Hematopoietic multipotent progenitor cell treated with erythropoietin and hydrocortisone succinate and interleukin-3 and kit ligand, for 4 days (in vitro differentiated cells): ENCODE results near the gene SOST.

Source experiments
- DNase-seq: peaks from one replicate; pipeline ENCODE4 v3.0.0-alpha.2; 2015

The SOST gene

DNA sequence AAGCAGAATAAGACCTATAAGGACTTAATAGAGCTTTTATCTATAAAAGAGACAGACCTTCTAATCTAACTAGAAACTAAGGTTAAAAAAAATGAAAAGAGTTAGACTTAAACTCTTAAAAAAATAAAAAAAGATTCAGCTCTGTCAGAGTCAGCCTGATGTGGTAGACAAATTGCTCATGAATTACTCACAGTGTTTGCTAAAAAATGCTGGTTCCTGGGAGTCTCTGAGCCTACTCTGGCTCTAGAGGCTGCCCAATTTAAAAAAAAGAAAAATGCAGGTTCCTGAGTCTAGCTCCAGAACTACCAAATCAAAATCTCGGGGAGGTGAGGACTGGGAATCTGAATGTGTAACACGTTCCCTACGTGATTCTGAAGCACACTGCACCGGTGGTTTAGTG is 18.1 kb downstream of the SOST start:
- DNase-seq = no peak

DNA sequence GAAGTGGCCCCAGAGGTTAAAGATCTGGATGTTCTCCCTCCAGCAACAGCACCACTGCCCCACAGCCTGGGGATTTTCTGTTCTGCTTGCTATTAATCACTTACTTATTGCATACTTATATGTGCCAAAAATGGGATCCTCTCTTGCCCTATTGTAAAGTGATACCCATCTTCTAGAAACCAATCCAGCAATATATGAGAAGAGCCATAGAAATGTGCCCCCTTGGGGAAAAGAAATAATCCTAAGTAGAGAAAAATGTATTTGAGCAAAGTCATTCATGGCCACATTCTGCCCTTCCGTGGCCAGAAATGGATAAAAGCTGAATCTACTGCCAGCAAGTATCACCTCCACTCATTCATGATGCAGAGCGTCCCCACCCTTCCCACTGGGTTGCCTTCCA is 20.9 kb downstream of the SOST start:
- DNase-seq = no peak

DNA sequence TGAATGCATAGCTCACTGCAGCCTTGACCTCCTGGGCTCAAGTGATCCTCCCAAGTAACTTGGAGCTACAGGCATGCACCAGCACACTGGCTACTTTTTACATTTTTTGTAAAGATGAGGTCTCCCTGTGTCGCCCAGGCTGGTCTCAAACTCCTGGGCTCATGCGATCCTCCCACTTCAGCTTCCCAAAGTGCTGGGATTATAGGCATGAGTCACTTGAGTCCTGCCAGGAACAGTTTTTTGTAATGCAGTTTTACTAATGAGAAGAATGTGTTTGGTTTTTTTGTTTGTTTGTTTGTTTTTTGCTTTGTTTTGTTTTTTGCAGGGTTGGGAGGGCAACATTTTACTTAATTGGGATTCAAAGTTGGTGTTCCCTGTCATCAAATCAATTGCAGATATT is 22.2 kb downstream of the SOST start:
- DNase-seq = no peak

DNA sequence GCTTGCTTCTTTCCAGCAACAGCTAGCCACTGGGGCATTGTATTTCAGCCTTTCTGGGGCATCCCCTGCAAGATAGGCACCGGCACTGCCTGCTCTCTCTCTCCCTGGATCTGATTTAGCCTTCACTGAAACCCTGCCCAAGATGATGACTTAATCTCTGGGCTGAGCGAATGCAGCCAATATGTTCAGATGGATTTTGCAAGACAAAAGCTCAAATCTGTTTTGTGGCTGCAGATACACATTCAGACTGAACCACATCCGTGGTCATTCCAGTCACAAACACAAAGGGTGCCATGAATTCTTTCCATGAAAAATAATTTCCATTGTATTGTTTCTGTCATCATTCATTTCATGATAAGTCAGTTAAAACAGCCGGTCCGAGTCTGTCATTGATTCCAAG is 24.2 kb downstream of the SOST start:
- DNase-seq = no peak

DNA sequence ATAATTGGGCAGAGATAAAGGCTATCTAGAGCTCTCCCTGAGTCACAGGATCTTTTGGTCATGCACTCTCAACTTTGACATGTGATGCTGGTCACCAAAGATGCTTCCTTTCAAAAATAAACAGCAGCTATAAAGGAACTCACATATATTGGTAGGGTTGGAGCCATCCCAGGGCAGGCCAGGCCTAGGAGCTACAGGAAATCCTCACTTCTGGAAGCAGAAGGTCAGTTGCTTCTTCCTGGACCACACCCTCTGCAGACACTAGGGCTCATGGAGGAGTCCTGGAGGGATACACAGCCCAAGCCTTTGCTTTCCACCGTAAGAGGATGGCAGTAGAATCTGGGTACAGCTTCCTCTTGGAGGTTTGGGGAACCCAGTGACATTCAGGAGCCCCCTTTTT is 24.6 kb downstream of the SOST start:
- DNase-seq = no peak

DNA sequence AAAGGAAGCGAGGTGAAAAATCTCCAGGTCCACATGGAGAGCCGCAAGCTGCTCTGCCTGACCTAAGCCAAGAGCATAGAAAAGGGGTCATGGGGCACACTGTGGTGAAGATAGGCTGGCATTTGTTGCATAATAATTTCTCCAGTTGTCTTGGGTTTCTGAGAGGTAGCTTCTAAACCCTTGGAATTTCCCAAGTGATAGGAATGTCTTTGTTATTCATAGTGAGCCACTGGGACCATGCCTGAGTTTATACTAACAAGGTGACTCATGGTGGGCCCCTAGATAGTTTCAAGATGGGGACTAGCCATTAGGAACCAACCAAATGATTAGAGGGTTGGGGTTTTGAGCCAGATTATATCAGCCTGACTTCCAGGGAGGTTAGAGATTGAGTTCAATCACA is 25.6 kb downstream of the SOST start:
- no peak for DNase-seq

DNA sequence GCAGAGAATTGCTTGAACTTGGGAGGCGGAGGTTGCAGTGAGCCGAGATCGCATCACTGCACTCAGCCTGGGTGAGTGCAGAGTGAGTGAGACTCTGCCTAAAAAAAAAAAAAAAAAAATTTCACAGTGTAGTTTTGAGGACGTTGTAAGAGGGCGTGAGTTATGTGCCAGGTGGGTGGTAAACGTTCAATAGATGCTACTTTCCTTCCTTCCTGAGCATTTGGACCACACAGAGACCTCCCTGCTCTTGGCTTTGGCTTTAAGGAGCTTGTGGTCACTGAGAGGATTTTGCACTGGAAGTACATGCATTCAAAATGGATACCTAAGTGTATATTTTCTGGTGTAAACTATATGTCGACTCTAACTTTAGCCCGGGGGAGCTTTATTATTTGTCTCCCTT is 30.5 kb downstream of the SOST start:
- DNase-seq = no peak

DNA sequence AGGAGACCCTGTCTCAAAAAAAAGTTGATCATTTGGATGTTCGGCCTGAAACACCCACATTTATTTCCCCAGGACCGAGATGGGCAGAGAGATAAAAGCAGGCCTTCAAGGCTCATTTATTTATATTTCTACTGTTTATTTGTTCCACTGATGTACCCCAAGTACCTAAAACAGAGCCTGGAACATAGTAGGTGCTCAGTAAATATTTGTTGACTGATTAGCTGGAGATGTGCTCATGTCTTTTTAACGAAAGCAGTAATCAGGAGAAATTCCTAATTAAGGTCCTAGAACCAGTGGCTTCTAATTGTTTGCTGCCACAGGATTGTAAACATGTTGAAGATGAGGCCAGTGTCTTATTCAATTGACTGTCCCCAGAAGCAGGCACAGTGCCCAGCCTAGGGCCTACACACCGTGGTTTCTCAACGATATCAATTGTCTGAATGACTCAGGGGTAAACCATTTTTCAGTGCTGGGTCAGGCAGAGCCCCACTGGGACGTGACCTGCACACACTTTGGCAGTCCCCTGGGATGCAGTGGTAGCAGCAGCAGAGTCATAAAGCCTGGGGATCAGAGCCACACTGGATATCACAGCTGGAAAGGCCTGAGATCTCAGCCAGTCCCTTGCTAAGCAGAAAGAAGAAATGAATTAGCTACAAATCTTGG is 34.8 kb downstream of the SOST start:
- peak; percentile 20 for DNase-seq

DNA sequence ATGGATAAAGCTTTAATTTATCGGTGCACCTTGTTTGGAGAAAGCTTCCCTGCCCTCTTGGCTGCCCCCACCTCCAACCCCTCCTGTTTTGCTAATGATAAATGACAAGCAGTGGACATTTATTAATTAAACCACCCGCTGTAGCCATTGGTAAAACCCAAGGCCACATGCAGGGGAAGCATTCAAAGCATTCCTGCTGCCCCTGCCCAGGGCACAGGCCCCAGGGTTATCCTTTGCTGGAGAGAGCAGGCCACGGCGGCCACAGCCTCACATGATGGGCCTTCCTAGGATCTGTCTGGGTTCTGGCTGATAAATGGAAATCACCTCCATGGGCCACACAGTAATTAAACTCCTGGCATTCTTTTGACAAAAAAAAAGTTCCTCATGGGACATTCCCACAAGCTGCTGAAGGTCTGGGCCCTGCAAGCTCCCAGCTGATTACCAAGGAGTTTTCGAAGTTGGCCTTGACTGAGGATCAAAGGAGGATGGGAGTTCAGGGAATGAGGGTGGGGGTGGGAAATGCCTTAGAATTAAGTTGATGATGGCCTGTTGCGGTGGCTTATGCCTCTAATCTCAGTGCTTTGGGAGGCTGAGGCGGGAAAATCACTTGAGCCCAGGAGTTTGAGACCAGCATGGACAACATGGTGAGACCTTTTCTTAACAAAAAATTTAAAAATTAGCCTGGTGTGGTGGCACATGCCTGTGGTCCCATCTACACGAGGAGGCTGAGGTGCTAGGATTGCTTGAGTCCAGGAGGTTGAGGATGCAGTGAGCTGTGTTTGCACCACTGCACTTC is 35.5 kb downstream of the SOST start:
- DNase-seq = no peak

DNA sequence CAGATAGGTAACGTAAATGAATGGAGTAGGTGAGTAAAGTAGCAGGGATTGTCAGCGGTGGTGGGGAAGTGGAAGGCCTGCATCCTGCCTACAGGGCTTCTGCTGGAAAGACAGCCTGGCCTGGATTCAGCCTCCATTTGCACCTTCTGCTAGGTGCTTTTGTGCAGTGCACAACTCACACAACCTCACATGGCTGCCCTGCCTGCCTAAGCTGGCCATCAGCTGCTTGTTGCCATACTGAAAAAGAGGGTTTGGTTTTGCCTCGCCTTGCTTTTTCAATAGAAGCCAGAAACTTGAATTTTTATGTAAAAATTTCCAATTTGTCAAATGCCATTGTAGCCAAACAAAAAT is 36.3 kb downstream of the SOST start:
- DNase-seq = no peak

DNA sequence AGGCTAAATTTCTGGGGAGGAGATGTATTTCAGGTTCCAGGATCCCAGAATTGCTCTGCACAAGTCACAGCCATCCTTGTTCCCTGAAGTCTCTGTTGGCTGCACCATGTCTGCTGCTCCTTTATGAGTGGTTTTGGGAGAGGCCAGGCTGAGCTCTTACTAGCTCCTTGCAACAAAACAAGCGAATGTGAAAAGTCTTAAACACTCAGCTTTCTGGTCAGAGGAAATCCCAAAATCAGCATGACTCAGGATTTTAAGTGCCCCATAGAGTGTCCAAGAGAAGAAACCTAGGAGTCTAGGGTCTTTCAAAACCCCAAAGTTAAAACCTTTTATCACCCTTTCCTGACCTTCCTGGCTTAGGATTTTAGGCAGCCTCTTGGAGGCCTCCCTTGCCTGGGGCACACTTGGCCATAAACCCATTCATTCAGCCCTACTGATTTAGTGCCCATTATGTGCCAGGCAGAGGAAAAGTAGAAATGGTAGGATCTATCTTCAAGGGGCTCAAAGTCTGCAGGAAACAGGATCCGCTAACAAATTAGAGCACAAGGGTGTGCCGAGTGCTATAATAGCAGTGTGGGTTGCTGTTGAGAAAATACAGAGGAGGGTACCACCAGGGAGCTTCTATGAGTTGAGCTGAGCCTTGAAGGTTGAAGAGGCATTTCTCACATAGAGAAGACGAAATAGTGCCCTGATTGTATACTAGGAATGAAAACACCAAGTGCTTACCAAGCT is 36.9 kb downstream of the SOST start:
- no peak for DNase-seq

DNA sequence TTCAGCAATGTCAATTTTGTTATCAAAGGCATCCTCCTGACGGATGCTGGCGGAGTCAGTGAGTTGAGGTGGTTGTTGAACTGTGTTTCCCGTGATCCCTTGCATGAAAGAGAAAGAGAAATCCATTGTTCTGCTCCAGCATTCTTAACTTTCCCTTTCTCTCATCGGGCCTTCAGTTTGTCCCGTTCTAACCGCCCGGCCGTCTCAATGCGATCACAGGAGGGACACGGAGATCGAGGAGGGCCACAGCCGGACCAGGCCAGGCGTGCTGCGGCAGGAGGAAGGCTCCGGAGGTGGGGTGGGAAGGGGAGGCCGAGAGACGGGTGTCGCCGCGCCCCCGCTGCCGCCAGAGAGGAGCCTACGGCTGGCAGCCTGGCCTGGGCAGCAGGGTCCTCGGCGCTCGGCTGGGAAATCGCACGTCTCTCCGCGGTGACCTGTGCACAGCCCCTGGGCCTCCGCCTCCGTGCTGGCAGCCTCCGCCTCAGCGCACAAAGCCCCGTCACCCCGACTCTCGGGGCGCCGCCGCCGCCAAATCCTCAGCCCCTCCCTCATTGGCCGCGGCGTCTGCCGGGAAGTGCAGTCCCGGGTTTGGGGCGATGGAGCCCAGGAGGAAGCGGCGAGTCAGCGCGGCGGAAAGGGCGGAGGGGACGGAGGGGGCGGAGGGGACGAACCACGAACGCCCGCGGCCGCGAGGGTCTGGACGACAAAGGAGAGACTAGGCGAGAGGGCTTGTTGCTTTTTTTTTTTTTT is 38.1 kb downstream of the SOST start:
- DNase-seq = peak; percentile 80

DNA sequence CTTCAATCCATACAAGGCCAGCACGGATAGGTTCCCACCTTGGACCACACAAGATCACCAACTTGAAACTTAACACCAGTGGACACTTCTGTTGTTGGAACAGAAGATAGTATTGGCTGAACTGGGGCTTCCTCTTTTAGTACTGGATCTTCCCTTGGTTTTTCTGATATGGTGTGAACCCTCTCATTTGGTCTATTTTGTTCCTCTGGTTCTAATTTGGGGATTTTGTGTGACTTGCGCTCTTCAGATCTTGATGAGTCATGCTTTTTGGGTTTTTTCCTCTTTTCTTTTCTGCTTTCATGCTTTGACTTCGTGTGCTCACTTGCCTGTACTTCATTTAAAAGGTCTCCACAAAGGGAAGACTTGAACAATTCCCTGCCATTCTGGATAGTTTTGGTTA is 39.0 kb downstream of the SOST start:
- DNase-seq = peak; percentile 63

DNA sequence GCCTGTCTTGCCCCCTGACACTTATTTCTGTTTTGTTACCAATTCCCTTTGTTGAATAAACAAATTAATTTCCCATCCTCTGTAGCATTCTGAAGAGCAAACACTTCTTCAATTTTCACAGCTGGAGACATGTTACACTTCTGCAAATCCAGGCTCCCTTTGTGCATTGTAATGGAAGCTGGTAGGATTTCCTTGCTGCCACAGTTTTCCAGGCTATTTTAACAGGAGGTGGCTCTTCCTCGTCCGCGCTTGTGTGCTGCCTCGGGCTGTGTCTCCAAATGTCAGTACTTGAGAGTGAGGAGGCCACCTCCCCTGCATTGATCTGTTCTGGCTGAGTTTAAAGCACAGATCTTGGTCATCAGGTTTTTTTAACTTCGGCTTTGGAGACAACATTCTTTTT is 40.0 kb downstream of the SOST start:
- DNase-seq = no peak

DNA sequence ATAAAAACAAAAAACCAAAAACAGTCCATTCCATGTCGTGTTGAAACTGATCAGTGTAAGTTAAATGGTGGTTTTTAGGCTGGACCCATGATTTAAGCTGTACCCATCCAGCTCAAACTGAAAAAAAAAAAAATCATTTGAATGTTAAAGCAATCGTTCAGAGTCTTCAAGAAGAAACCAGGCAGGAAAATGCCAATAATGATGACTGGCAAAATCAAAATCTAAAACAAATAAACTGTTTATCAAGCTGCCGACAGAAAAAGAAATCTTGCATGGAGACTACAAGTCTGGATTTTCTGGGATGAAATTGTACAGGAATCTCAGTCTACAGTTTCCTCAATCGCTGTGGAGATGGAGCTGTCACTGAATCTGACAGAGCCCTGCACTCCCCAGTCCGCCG is 40.7 kb downstream of the SOST start:
- DNase-seq = no peak

DNA sequence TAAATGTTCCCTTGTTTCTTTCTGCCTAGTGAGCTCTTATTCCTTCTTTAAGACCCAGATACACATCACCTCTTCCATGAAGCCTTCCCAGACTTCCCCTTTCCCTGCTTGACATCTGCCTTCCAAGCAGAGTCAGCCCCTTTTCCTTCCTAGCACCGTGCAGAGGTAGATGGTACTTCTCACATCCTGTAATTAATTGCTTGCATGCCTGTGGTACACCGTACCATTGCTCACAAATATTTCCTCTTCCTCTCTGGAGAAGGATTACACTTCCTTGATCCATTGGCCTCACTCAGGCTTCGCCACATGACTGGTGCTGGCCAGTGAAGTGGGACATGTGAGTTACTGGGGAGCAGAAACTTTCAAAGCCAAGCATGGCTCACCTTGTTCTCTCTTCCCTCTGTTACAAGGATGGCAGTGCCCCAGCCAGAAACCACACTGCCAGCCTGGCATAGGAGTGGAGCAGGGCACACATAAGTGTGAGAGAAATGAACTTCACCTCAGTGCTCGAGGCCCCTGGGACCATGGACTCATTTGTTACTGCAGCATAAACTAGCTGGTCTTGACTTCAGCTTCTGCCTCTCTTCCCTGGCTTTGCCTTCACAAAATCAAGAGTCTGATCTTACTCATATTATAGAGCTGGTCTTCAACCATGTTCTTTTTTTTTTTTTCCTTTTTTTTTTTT is 44.0 kb downstream of the SOST start:
- no peak for DNase-seq

DNA sequence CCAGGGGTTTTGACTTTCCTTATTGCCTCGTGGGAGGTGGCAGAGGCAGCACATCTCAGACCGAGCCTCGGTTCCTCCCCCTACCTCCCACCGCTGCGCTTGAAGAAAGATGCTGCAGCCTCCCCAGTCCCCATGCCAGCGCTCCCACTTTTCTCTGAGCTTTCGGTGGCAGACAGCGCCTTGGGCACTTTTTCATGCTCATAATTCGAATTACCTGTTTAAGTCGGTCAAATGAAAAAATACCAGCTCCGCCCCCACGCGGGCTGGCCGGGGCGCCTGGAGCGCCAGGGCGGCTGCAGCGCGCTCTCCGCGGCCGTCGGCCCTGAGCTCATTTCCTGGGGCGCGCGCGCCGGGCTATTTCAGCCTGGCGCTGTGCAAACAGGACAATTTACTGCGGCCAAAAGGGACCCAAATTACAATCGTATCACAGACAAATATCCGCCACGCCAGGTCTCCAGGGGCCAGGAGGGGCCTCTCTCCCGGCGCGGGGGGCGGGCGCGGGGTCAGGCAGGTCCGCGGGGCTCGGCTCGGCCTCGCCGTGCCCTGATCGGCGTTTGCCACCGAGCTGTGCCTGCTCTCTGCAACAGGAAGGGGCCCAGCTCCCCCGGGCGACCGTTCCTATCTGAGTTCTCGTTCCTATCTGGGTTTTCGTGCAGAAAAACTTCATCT is 45.0 kb downstream of the SOST start:
- peak; percentile 29 for DNase-seq

DNA sequence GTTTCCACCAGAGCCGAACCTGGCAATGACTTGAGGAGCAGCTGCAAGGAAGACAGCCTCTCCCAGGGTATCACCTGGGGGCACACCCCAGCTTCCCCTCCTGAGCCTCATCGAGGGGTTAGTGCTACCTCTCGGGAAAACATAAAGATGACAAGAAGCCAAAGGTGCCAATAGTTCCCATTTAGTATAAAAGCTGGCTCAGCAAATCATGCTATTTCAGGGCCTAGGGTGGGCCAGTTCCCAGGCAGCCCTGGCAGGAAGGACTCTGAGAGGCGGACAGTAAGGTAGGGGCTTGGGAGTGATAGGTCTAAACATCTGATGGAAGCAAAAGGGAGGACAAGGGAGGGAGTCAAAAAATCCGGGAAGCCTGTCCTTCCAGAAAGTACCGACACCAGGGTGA is 46.2 kb downstream of the SOST start:
- DNase-seq = no peak

DNA sequence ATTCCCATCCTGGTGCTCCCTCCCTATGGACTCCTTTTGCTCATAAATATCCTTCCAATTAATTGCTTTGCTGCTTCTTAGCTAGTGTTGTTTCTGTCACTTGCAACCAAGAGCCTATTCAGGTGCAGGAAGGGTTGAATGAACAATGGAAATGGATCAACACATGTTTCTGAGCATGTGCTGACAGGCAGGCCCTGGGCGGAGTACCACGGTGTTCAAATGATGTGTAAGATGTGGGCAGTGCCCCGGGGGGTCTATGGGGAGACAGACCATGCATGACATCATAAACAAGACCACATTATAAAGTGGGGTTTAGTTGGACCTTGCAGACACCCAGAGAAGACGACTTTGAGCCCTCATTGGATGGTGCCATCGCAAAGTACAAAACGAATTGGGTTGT is 48.5 kb downstream of the SOST start:
- no peak for DNase-seq

DNA sequence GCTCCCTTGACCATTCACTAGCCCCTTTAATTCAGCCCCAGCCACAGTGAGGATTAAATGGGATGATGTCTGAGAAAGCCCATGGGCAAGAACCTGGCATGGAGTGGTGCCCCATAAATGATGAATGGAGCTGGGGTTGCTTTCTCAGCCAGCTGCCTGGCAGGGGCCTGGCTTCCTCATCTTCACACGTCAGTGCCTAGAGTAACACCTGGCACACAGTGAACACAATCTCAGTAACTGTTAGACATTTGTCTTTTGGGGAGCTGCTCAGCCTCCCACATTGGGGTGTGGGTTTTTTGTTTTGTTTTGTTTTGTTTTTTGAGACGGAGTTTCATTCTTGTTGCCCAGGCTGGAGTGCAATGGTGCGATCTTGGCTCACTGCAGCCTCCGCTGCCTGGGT is 49.4 kb downstream of the SOST start:
- DNase-seq = no peak

DNA sequence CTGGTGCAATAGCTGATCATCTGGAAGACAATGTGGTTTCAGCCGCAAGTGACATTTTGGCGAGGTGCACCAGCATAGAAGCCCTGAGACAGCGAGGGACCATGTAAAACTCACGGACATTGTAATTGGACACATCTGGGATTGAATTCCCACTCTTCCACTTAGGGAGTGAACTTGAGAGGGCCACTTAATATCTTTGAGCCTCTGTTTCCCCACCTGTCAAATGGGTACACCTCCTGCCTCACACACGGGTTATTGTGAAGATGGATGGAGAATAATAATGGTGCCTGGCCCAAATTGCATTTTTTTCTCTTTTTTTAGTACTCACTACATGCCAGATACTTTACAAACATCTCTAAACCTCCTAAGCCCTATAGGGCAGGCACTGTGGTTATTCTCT is 51.4 kb downstream of the SOST start:
- DNase-seq = no peak

DNA sequence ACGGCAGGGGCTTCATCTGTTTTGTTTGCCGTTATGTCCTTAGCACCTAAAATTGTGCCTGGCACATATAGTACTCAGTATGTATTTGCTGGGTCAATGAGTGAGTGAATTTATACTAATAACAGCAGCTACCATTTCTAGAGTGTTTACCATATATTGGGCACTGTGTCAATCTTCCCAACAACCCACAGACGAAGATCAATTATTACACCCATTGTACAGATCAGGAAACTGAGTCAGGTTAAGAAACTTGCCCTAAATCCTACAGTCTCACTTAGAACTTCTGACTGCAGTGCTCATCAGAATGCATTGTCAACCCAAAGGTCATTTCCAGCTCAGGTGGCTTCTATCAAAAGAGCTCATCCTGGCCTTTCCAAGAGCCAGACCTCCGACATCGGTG is 52.4 kb downstream of the SOST start:
- DNase-seq = no peak
